ENCODE measurements around the gene STK24. TPM values are rescaled to one million over a fixed set of nuclear protein-coding genes. Genes with fewer than 3 reads are reported as not detected.

Gene STK24
- total and polyA plus RNA-seq, 10 of the 15 experiments (the other 5 are each of a cell fraction or from before 2014, with no cell fraction given): 7.5 to 115 (median 52.9) TPM

- peak; percentile 90 for TF ChIP-seq MLLT1 (IDR thresholded peaks at IDR 0.05)
- no peak for TF ChIP-seq RFX5 (IDR thresholded peaks at IDR 0.05; ENCODE audit: low read depth, low read length)
- TF ChIP-seq, protein P1, sequence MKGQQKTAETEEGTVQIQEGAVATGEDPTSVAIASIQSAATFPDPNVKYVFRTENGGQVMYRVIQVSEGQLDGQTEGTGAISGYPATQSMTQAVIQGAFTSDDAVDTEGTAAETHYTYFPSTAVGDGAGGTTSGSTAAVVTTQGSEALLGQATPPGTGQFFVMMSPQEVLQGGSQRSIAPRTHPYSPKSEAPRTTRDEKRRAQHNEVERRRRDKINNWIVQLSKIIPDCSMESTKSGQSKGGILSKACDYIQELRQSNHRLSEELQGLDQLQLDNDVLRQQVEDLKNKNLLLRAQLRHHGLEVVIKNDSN (IDR thresholded peaks at IDR 0.05; ENCODE audit: borderline replicate concordance, extremely low read length, insufficient read depth, low read depth, low read length): no peak
- TF ChIP-seq NFXL1 (IDR thresholded peaks at IDR 0.05; ENCODE audit: borderline replicate concordance): no peak
- TF ChIP-seq IKZF1 (conservative IDR thresholded peaks at IDR 0.05): peak; percentile 78; the same call in 1 of the 2 replicates
- TF ChIP-seq POLR2A (IDR thresholded peaks at IDR 0.05; ENCODE audit: low read depth, low read length): no peak
- no peak for TF ChIP-seq JUND (IDR thresholded peaks at IDR 0.05; ENCODE audit: low read depth, low read length)
- TF ChIP-seq MAX (IDR thresholded peaks at IDR 0.05; ENCODE audit: low read depth, low read length): no peak
- TF ChIP-seq, protein P2, sequence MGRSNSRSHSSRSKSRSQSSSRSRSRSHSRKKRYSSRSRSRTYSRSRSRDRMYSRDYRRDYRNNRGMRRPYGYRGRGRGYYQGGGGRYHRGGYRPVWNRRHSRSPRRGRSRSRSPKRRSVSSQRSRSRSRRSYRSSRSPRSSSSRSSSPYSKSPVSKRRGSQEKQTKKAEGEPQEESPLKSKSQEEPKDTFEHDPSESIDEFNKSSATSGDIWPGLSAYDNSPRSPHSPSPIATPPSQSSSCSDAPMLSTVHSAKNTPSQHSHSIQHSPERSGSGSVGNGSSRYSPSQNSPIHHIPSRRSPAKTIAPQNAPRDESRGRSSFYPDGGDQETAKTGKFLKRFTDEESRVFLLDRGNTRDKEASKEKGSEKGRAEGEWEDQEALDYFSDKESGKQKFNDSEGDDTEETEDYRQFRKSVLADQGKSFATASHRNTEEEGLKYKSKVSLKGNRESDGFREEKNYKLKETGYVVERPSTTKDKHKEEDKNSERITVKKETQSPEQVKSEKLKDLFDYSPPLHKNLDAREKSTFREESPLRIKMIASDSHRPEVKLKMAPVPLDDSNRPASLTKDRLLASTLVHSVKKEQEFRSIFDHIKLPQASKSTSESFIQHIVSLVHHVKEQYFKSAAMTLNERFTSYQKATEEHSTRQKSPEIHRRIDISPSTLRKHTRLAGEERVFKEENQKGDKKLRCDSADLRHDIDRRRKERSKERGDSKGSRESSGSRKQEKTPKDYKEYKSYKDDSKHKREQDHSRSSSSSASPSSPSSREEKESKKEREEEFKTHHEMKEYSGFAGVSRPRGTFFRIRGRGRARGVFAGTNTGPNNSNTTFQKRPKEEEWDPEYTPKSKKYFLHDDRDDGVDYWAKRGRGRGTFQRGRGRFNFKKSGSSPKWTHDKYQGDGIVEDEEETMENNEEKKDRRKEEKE (IDR thresholded peaks at IDR 0.05): no peak
- no peak for TF ChIP-seq LARP7 (IDR thresholded peaks at IDR 0.05)
- no peak for TF ChIP-seq USF2 (IDR thresholded peaks at IDR 0.05; ENCODE audit: borderline replicate concordance, low read depth, low read length)
- TF ChIP-seq SUZ12 (IDR thresholded peaks at IDR 0.05; ENCODE audit: unreplicated experiment): no peak
- TF ChIP-seq ATF7 (IDR thresholded peaks at IDR 0.05; ENCODE audit: low read depth): peak; percentile 72
- no peak; the same call in 1 of the 2 replicates for TF ChIP-seq GATAD2B (conservative IDR thresholded peaks at IDR 0.05; ENCODE audit: low read depth)
- no peak for TF ChIP-seq KAT2A (conservative IDR thresholded peaks at IDR 0.05; ENCODE audit: control insufficient read depth, low read depth, low read length)
- TF ChIP-seq IRF4 (IDR thresholded peaks at IDR 0.05; ENCODE audit: low read depth, low read length): 0 out of 2 replicates have a peak, but pooled peaks have one; percentile 8
- TF ChIP-seq ASH2L (IDR thresholded peaks at IDR 0.05; ENCODE audit: borderline replicate concordance, low read depth): no peak
- TF ChIP-seq SMARCA5 (IDR thresholded peaks at IDR 0.05): no peak
- TF ChIP-seq, protein P3, sequence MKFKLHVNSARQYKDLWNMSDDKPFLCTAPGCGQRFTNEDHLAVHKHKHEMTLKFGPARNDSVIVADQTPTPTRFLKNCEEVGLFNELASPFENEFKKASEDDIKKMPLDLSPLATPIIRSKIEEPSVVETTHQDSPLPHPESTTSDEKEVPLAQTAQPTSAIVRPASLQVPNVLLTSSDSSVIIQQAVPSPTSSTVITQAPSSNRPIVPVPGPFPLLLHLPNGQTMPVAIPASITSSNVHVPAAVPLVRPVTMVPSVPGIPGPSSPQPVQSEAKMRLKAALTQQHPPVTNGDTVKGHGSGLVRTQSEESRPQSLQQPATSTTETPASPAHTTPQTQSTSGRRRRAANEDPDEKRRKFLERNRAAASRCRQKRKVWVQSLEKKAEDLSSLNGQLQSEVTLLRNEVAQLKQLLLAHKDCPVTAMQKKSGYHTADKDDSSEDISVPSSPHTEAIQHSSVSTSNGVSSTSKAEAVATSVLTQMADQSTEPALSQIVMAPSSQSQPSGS (IDR thresholded peaks at IDR 0.05; ENCODE audit: low read length): 0 out of 2 replicates have a peak, but pooled peaks have one; percentile 39
- no peak for TF ChIP-seq YBX1 (IDR thresholded peaks at IDR 0.05)
- TF ChIP-seq STAT1 (conservative IDR thresholded peaks at IDR 0.05): no peak
- peak; percentile 78; the same call in 1 of the 2 replicates for TF ChIP-seq MXI1 (IDR thresholded peaks at IDR 0.05; ENCODE audit: low read depth, low read length)
- peak; percentile 53; the same call in 1 of the 2 replicates for TF ChIP-seq HDGF (IDR thresholded peaks at IDR 0.05)
- TF ChIP-seq POU2F2 (IDR thresholded peaks at IDR 0.05; ENCODE audit: borderline replicate concordance, low read depth, low read length): no peak; the same call in 2 of the 3 replicates
- TF ChIP-seq HDAC6 (IDR thresholded peaks at IDR 0.05; ENCODE audit: unreplicated experiment): no peak
Measured at GRCh38 chr13:98504371-98504963, 72.4 kb downstream of the STK24 start (continued).
